ACHN (cell line): Measurements from ENCODE around the gene FCGR3B.
"Not testable (repeated sequence)": the region's sequence is repeated elsewhere in the genome, so short reads cannot be mapped to it uniquely, and the experiment has no call there.

Experiments used
- DNase-seq: peaks from one replicate; pipeline ENCODE4 v3.0.0-alpha.2; 2015
- in situ Hi-C: cut with HindIII; loops from 2 replicates; pipeline ENCODE4 v1.10.0; 2017; ENCODE audit warnings: low sequenced_read_pairs, low pct_ligation_motif_present, low pct_unique_long_range_greater_than_20kb

FCGR3B gene

DNA sequence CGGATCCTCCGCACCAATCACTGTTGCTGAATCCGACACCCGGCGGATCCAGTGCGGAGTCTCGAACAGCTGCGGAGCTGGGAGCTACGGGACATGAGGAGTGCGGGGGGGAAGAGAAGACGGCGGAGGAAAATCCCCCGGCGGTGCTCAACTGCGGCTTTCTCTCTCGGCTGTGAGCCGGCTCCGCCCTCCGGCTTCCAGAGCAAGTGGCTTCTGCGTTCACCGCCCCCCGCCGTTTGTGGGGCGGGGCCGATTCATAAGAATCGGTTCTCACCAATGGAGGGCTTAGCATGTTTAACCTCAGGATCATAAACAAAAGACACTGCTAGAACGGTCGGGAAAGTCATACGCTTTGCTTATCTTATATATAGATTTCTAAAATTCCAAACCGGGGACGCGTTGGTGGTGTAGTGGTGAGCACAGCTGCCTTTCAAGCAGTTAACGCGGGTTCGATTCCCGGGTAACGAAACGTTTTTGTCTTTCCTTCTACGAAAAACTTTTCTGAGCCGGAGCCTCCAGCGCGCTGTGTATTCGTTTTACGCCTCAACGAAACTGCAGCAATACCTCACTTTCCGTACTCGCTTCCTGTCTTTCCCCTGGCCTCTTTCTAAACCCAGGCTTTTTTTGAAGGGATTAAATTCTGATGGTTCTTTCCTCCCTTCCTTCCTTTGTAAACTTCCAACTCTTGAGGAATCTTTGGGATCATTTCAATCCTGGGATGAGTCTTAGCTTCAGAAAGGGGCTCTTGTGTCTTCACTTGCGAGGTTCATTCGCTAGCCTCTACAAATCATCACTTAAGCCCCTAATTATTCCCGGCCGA, 18.4 kb downstream of the FCGR3B start:
- in situ Hi-C loops = not testable (repeated sequence)
- peak; percentile 99 for DNase-seq

DNA sequence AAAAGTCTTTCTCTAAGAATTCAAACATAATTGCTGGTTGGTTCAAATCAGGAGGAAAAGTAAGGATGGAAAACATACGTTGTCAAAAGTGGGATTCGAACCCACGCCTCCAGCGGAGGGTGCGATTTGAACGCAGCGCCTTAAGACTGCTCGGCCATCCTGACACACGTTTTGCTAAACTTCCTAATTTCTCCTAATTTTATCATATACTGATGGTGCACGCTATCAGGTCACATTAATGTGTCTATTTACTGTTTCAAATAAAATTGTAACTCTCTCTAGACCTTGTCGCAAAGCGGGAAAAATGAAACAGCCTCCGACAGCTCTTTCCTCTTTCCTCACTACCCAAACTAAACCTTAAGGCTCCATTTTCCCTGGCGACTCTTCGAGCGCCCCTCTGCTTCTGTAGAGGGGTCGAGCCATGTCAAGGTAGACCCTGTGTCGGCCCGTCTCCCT, 19.1 kb downstream of the FCGR3B start:
- peak; percentile 48 for DNase-seq
- in situ Hi-C loops = not testable (repeated sequence)

DNA sequence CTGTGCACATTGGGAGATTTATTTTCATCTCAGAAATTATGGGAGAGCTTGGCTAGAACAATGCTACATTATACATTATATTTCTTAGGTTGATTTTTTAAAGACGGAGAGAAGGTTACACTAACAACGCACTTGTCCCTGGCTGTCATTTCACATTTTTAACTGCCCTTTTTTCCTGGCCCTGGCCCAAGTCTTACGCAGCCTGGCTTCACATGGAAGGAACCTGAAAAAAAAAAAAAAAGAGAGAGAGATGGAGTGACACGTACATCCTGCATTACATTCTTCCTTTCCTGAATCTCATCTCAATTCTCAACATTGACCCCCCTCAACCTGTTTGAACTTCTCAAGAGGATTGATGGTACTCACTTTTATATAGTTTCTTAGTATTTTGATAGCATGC, 20.8 kb downstream of the FCGR3B start:
- DNase-seq, in situ Hi-C loops: not testable (repeated sequence)

DNA sequence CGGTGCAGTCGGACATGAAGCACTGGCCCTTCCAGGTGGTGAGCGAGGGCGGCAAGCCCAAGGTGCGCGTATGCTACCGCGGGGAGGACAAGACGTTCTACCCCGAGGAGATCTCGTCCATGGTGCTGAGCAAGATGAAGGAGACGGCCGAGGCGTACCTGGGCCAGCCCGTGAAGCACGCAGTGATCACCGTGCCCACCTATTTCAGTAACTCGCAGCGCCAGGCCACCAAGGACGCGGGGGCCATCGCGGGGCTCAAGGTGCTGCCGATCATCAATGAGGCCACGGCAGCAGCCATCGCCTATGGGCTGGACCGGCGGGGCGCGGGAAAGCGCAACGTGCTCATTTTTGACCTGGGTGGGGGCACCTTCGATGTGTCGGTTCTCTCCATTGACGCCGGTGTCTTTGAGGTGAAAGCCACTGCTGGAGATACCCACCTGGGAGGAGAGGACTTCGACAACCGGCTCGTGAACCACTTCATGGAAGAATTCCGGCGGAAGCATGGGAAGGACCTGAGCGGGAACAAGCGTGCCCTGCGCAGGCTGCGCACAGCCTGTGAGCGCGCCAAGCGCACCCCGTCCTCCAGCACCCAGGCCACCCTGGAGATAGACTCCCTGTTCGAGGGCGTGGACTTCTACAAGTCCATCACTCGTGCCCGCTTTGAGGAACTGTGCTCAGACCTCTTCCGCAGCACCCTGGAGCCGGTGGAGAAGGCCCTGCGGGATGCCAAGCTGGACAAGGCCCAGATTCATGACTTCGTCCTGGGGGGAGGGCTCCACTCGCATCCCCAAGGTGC, 24.2 kb downstream of the FCGR3B start:
- DNase-seq, in situ Hi-C loops: not testable (repeated sequence)

DNA sequence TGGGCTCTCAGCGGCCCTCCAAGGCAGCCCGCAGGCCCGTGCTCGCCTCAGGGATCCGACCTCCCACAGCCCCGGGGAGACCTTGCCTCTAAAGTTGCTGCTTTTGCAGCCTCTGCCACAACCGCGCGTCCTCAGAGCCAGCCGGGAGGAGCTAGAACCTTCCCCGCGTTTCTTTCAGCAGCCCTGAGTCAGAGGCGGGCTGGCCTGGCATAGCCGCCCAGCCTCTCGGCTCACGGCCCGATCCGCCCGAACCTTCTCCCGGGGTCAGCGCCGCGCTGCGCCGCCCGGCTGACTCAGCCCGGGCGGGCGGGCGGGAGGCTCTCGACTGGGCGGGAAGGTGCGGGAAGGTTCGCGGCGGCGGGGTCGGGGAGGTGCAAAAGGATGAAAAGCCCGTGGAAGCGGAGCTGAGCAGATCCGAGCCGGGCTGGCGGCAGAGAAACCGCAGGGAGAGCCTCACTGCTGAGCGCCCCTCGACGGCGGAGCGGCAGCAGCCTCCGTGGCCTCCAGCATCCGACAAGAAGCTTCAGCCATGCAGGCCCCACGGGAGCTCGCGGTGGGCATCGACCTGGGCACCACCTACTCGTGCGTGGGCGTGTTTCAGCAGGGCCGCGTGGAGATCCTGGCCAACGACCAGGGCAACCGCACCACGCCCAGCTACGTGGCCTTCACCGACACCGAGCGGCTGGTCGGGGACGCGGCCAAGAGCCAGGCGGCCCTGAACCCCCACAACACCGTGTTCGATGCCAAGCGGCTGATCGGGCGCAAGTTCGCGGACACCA, 25.0 kb downstream of the FCGR3B start:
- in situ Hi-C loops, DNase-seq: not testable (repeated sequence)

DNA sequence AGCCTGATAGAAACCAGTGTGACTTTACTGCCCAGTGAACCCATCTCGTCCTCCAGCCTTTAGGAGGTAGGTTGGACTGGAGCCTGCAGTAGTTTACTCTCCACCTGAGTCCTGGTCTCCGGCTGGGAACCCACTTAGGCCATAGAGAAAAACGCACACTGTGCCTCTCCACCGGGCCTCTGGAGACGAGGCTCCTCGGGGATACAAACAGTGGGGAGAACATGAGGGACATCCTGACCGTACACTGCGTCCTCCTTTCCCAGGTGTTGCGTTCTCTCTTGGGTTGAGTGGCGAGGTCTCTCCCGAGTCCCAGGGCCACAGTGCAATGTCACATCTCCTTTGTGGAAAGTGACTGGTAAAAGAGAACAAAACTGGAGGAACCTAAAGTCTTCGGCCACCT, 26.0 kb downstream of the FCGR3B start:
- DNase-seq, in situ Hi-C loops: not testable (repeated sequence)

DNA sequence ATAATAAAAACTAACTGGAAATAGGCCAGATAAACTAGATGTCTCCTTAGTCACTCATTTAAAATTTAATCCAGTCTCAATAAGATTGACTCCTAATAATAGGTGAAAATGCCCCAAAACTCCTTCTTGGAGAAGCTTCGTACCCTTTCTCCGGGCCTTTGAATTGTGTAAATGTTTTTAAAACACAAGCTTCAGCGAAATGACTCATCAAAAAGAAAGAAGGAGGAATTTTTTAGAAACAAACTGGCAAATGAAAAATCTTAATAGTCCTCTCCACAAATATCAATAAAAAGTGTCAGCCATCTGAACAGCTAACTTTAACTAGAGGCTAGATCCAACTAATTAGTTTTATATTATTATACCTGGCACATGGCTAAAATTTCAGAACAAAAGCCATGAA, 33.9 kb downstream of the FCGR3B start:
- in situ Hi-C loops, DNase-seq: not testable (repeated sequence)

DNA sequence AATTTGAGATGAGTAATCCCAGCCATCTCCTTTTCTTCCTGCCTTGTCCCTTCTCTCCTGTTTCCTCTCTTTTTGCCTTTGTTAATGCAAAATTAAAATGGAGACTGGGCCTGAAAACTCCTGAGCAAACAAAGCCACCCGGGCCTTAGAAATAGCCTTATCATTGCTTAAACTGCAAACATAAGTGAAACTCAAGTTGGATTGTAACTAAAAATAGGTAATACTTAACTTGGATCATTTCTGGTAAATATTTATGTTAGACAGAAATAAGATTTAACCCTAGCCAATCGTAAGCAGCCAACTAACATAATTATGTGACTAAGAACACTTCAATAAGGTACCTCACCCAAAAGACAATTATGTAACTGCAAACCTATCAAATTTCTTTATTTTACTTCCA, 35.4 kb downstream of the FCGR3B start:
- in situ Hi-C loops, DNase-seq: not testable (repeated sequence)

DNA sequence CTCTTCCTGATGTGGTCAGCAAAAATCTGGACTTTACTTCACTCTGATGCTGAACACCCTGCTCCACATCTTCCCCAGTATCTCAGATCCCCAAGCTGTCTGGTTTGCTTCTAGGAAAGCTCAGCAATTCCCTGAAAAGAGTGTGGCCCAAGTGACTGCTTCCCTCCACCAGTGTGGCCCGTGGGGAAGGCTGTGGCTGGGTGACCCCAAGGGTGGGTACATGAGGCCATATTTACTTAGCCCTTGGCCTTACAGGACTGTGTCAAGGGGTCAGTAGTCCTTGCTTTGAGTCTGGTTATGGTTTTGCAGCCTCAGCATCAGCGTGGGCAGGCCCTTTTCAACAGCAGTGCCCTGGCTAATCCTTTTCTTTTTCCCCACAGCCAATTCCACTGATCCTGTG, 35.8 kb downstream of the FCGR3B start:
- in situ Hi-C loops, DNase-seq: not testable (repeated sequence)

DNA sequence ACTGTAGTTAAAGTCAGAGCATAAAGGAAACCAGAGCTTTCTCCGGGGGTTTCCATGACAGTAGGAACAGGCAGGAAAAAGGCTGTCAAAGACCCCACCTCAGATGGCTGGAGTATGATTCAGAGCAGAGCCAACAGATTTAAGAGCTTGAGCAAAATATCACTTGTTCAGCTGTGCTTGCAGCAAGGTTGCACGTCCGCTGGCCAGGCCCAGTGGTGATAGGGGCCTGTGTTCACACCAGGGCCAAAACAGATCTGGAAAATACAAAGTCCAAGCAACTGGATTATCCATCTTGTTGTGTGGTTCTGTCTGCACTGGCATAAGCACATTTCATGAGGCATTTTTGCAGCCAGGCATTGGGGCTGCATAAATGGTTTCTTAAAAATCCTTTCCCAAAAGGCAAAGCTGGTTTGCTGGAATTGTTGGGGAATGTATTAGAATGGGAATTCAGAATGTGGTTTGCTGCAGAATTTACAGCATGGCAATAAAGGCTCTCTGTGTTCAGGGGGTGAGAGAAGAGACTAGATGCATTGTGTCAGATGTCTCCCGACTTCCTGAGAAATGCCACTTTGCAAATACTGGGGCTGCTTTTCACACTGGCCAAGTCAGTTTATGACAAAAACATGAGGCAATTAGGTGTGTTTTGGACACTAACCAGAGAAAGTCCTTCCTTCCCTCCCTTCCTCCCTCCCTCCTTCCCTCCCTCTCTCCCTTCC, 36.5 kb downstream of the FCGR3B start:
- DNase-seq, in situ Hi-C loops: not testable (repeated sequence)

DNA sequence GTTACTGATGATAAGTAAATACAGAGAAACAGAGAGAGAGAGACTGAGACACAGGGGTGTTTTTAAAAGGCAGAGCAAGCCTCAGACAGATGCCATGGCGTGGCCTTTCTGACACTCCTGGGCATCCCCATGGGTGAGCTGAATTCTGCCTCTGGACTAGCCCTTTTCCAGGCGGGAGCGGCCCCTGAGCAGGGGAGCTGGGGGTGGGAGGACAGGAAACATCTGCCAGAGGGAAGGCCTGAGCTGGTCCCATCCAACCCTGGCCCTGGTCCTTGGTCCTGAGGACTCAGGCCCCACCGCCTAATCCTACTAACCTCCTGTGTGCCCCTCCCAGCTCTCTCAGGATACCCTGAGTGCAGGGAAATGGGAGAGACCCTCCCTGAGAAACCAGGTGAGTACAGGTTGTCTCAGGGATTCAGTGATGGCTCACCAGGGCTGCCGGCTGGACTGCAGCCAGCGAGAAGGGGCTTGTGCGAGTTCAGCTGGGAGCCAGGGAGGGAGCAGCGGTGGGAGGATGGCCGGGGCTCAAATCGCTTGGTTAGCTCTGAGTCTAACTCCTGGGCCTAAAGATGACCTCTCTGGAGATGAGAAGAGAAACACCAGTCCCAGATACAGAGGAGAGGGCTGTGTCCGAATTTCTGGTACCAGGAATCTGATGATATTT, 37.8 kb downstream of the FCGR3B start:
- in situ Hi-C loops, DNase-seq: not testable (repeated sequence)

DNA sequence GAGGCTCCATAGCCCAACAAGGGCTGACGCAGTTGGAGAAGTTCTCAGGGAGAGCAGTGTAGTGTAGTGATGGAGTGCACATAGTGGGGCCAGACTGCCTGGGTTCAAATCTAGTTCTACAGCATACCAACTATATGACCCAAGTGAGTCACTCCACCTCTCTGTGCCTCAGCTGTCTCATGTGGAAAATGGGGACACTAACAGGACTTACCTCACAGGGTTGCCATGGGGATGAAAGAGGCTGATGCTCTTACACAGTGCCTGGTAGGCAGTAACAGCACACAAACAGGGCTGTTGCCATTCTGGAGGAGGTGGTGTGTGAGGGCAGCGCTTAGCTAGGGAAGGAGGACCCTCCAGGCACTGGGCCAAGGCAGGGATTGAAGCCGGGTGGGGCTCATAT, 38.4 kb downstream of the FCGR3B start:
- in situ Hi-C loops, DNase-seq: not testable (repeated sequence)

DNA sequence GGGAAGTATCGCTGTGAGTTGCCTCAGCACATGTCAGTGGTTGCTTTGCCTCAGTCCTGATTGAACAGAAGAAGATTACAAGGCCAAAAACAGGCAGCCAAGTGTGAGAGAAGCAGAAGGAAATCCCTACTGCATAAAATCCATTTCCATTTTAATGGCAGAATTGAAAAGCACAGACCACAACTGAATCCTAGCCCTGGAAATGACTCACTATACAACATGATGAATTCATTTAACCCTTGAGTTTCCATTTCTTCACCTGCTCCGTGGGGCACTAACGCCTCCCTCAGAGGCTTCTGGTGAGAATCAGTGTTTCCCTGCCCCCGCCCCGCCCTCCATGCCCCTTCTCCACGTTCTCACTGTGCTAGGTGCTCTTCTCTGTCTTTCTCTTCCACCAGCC, 41.1 kb downstream of the FCGR3B start:
- in situ Hi-C loops, DNase-seq: not testable (repeated sequence)

DNA sequence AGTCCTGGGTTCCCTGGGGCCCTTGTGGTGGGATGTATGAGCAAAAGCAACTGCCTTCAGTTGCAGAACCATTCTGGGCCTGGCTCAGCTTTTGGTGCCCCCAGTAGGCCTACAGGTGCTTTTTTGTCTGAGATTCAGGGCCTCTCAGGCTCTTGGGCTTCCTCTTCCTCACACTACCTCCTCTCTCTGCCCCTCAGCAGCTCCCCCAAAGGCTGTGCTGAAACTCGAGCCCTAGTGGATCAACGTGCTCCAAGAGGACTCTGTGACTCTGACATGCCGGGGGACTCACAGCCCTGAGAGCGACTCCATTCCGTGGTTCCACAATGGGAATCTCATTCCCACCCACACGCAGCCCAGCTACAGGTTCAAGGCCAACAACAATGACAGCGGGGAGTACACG, 41.6 kb downstream of the FCGR3B start:
- in situ Hi-C loops, DNase-seq: not testable (repeated sequence)

DNA sequence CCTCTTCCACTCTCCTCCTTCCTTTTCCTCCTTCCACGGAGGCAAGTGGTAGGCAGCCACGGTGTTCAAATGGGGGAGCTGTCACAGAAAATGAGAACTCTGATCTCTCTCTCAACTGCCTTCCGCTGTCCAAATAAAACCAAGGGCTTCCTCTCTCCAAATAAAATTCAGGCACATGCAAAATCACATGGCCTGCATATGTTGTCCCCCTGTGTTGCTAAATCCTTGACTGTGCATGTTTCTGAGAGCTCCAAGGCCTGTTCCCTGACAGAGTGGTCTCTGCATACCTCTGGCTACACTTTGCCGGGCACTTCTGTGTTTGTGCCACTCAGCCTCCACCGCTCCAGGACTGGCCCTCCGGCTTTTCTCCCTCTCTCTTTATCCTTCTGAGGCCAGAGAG, 42.4 kb downstream of the FCGR3B start:
- DNase-seq, in situ Hi-C loops: not testable (repeated sequence)

DNA sequence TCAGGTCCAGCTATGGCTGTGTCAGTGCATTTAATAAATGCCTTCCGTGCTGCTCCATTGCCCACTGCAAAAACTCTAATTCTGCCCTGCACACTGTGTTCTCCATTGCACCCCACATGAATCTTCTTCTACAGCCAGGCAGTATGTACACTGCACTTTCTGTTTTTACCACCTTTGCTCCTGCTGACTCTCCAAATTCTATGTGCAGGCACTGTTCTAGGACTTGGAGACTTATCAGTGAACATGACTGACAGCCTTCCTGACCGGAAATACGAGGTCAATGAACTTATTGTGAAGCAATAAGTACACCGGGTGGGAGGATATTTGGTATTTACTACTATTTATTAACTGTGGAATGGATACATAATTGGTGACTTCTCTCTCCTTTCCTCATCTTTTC, 48.1 kb downstream of the FCGR3B start:
- in situ Hi-C loops, DNase-seq: not testable (repeated sequence)

DNA sequence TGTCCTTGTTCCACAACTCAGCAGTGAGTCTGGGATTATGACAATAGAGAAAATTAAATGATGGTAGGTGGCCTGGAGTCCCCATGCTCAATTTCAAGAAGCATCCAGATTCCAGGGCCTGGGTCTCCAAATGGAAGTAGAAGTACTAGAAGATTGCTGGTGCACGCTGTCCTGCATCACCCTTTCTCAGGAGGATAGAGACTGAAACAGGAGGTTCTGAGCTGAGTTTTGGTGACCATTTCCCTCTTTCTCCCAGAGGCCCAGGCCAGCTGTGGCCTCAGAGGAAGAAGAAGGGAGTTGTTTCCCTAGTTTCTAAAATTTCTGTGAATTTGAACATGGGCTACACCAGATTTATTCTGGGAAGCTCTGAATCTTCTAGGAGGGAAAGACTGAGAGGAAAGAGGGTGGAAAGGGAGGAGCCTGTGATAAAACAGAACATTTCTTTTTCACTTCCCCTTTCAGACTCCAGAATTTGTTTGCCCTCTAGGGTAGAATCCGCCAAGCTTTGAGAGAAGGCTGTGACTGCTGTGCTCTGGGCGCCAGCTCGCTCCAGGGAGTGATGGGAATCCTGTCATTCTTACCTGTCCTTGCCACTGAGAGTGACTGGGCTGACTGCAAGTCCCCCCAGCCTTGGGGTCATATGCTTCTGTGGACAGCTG, 50.0 kb downstream of the FCGR3B start:
- DNase-seq, in situ Hi-C loops: not testable (repeated sequence)
